ENCODE measurements around the gene DCD. TPM values are rescaled to one million over a fixed set of nuclear protein-coding genes. Genes with fewer than 3 reads are reported as not detected.

Gene DCD
- total RNA-seq, 1 experiment from 2014 or later: not detected

DNA sequence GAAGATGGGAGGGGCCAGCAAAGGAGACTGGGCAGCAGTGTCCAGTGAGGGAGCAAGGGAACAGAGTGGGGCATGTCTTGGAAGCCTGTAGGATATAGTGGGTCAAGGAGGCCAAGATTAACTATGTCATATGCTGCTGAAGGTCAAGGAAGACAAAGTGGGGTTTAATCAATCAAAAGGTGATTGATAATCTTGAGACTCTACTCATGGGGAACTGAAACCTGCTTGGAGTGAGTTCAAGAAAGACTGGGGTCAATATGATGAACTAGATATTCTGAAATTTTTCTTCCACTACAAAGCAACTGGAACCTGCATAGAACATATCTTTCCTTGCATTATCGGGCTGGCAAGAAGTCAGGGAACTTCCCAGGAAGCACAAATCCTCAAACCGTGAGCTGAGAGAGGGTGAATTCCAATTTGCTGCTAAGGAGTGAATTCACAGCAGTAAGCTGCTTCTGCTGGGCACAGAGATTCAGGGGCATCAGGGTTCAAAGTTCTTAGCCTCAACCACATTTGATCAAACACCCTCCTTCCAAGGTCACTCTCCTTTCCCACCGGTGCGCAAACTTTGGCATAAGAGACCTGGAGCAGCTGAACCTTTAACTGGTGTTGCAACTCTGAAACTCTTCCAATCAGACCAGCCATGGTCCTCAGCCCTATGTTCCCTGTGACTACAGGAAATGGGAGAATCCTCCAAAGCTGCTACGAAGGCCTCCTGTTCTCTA lies 40.3 kb upstream of the DCD start:
- Histone ChIP-seq H3K4ac (ENCODE audit: low read depth, low read length) (no peak overlapping the region; the same call in 1 of the 2 replicates), H3K9ac (ENCODE audit: extremely low read depth, insufficient read length, low read length) (no peak overlapping the region), H4K8ac (replicated peaks; ENCODE audit: insufficient read length, low read depth, low read length) (no peak overlapping the region), H2BK12ac (ENCODE audit: insufficient read length, low read depth, low read length) (no peak overlapping the region), H4K20me1 (ENCODE audit: control insufficient read depth, insufficient read depth, insufficient read length) (no peaks in the 10 kb centered on the region), H3K18ac (ENCODE audit: insufficient read length, low read depth, low read length) (peak overlapping the region; percentile 64), H2BK15ac (ENCODE audit: low read depth, low read length) (no peak overlapping the region), H3K4me2 (ENCODE audit: insufficient read depth, insufficient read length, low read length) (no peak overlapping the region), H3K56ac (ENCODE audit: insufficient read length, low read depth, low read length) (no peak overlapping the region), H3K23ac (ENCODE audit: insufficient read length, low read depth, low read length) (no peak overlapping the region), H3T11ph (ENCODE audit: low read length) (peak overlapping the region; percentile 3), H3K79me2 (ENCODE audit: insufficient read depth, low read length) (no peaks in the 10 kb centered on the region), H3K27me3 (ENCODE audit: insufficient read depth, low read length) (peaks cover 2% of the 10 kb centered on the region; the same call in 1 of the 2 replicates), H2AK5ac (ENCODE audit: insufficient read length, low read length) (no peak overlapping the region), H4K91ac (ENCODE audit: insufficient read length, low read depth, low read length) (no peak overlapping the region), H2BK120ac (ENCODE audit: low read depth, low read length, poor library complexity, severe bottlenecking) (no peak overlapping the region), H3K23me2 (ENCODE audit: insufficient read length, low read depth, low read length, poor library complexity, severe bottlenecking) (no peaks in the 10 kb centered on the region), H3K14ac (ENCODE audit: insufficient read depth, low read length) (no peak overlapping the region), H2BK5ac (ENCODE audit: insufficient read length, low read length) (no peak overlapping the region), H3K9me3 (ENCODE audit: control insufficient read depth, low read depth, low read length) (no peaks in the 10 kb centered on the region), H3K4me1 (ENCODE audit: insufficient read depth, low read length) (peaks cover 20% of the 10 kb centered on the region; the same call in 1 of the 2 replicates), H2AFZ (ENCODE audit: low read length) (no peak overlapping the region), H3K79me1 (ENCODE audit: insufficient read depth, low read depth, low read length, poor library complexity, severe bottlenecking) (no peaks in the 10 kb centered on the region), H3K27ac (ENCODE audit: insufficient read length, low read depth, low read length) (no peak overlapping the region), H2BK20ac (ENCODE audit: low read depth, low read length, poor library complexity, severe bottlenecking) (peak overlapping the region; percentile 50), H4K5ac (ENCODE audit: insufficient read length, low read depth, low read length) (no peak overlapping the region)
- peaks cover 35 to 45% of the 10 kb centered on the region in 2 experiments for H3K4me1 Mint-ChIP-seq
- H3K4me3 Mint-ChIP-seq: no peak overlapping the region
- no peak overlapping the region for H3K27ac Mint-ChIP-seq
- peaks cover 23% of the 10 kb centered on the region for H3K27me3 Mint-ChIP-seq (ENCODE audit: low read depth)
- no peak for DNase-seq
- H3K9me3 Mint-ChIP-seq: peaks cover 13 to 23% of the 10 kb centered on the region in 2 experiments
- no CpG with 5 or more reads among the region's 5 CpGs for WGBS (ENCODE audit: extremely low coverage, insufficient read length, low lambda C conversion rate)
- TF ChIP-seq, protein P1, sequence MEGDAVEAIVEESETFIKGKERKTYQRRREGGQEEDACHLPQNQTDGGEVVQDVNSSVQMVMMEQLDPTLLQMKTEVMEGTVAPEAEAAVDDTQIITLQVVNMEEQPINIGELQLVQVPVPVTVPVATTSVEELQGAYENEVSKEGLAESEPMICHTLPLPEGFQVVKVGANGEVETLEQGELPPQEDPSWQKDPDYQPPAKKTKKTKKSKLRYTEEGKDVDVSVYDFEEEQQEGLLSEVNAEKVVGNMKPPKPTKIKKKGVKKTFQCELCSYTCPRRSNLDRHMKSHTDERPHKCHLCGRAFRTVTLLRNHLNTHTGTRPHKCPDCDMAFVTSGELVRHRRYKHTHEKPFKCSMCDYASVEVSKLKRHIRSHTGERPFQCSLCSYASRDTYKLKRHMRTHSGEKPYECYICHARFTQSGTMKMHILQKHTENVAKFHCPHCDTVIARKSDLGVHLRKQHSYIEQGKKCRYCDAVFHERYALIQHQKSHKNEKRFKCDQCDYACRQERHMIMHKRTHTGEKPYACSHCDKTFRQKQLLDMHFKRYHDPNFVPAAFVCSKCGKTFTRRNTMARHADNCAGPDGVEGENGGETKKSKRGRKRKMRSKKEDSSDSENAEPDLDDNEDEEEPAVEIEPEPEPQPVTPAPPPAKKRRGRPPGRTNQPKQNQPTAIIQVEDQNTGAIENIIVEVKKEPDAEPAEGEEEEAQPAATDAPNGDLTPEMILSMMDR (conservative IDR thresholded peaks at IDR 0.05): no peak
- H3K36me3 Mint-ChIP-seq (ENCODE audit: insufficient read depth in 1 of 3, low read depth in 3 of 3): peaks cover 8 to 20% (median 17%) of the 10 kb centered on the region in 3 experiments
